GM23338 (cell line): ENCODE data around the gene SNX1. TPM values are rescaled to one million over a fixed set of nuclear protein-coding genes. Genes with fewer than 3 reads are reported as not detected.

Experiments used
- ATAC-seq: fragments of 200-7000 bp; cut with Tn5 transposase; 3 replicates; pipeline ENCODE4 v1.9.1; 2020
- DNase-seq: peaks from one replicate; pipeline ENCODE4 v3.0.0-alpha.2; 2015; ENCODE audit warnings: low spot score
- H2AFZ ChIP-seq: fragments of 200-600 bp; sonication (generic); 2 replicates; pipeline ENCODE4 v1.8.0; 2016; ENCODE audit warnings: antibody characterized with exemption, mild to moderate bottlenecking, moderate library complexity
- H3F3A ChIP-seq: fragments of 200-600 bp; sonication (generic); replicated peaks from 2 replicates; pipeline ENCODE4 v1.8.0; 2017; ENCODE audit warnings: antibody characterized with exemption, mixed run types, low read depth
- H3K27ac ChIP-seq: fragments of 200-600 bp; sonication (generic); 2 replicates; pipeline ENCODE4 v1.6.1; 2016; ENCODE audit warnings: low read depth
- H3K27me3 ChIP-seq: fragments of 200-600 bp; sonication (generic); 2 replicates; pipeline ENCODE4 v1.8.0; 2016; ENCODE audit warnings: mild to moderate bottlenecking, mixed run types, moderate library complexity; ENCODE audit not compliant: insufficient read depth
- H3K36me3 ChIP-seq: fragments of 200-600 bp; sonication (generic); 2 replicates; pipeline ENCODE4 v1.8.0; 2016; ENCODE audit warnings: mild to moderate bottlenecking; ENCODE audit not compliant: insufficient read depth
- H3K4me1 ChIP-seq: fragments of 200-600 bp; sonication (generic); 2 replicates; pipeline ENCODE4 v1.8.0; 2016; ENCODE audit warnings: mild to moderate bottlenecking, moderate library complexity; ENCODE audit not compliant: insufficient read depth
- H3K4me2 ChIP-seq: fragments of 200-600 bp; sonication (generic); 2 replicates; pipeline ENCODE4 v1.7.1; 2017; ENCODE audit warnings: mixed run types
- H3K4me3 ChIP-seq: fragments of 200-600 bp; sonication (generic); 2 replicates; pipeline ENCODE4 v1.6.1; 2016; ENCODE audit warnings: mixed run types
- H3K79me2 ChIP-seq: fragments of 200-600 bp; sonication (generic); replicated peaks from 2 replicates; pipeline ENCODE4 v1.8.0; 2017; ENCODE audit warnings: mild to moderate bottlenecking; ENCODE audit not compliant: insufficient read depth
- H3K9me2 ChIP-seq: fragments of 200-600 bp; sonication (generic); 2 replicates; pipeline ENCODE4 v1.8.0; 2017; ENCODE audit not compliant: insufficient read depth
- H4K20me1 ChIP-seq: fragments of 200-600 bp; sonication (generic); replicated peaks from 2 replicates; pipeline ENCODE4 v1.8.0; 2017; ENCODE audit warnings: mild to moderate bottlenecking; ENCODE audit not compliant: insufficient read depth
- H3K27ac Mint-ChIP-seq: 2 replicates; pipeline ENCODE4 v1.8.0; 2020; ENCODE audit warnings: inconsistent platforms, mild to moderate bottlenecking, moderate library complexity, mixed read lengths
- H3K27me3 Mint-ChIP-seq: 3 replicates; pipeline ENCODE4 v1.8.0; 2022; ENCODE audit warnings: low read depth, mild to moderate bottlenecking, moderate library complexity, mixed read lengths, inconsistent platforms; ENCODE audit not compliant: insufficient read depth, poor library complexity
- H3K36me3 Mint-ChIP-seq: 3 replicates; pipeline ENCODE4 v1.8.0; 2021; ENCODE audit warnings: low read depth, mild to moderate bottlenecking, inconsistent platforms, moderate library complexity, mixed read lengths
- H3K4me1 Mint-ChIP-seq: 3 replicates; pipeline ENCODE4 v1.8.0; 2020; ENCODE audit warnings: mild to moderate bottlenecking, inconsistent platforms, mixed read lengths
- H3K4me3 Mint-ChIP-seq: 3 replicates; pipeline ENCODE4 v1.8.0; 2021; ENCODE audit warnings: moderate library complexity, mild to moderate bottlenecking, inconsistent platforms, mixed read lengths
- H3K9me3 Mint-ChIP-seq: 3 replicates; pipeline ENCODE4 v1.8.0; 2020; ENCODE audit warnings: moderate library complexity, mild to moderate bottlenecking, inconsistent platforms, mixed read lengths
- CREB1 ChIP-seq: fragments of 250-450 bp; sonication (Bioruptor Pico); IDR thresholded peaks from 2 replicates; pipeline ENCODE4 v1.5.0; 2020; ENCODE audit warnings: low read depth, mild to moderate bottlenecking, moderate library complexity
- EZH2 ChIP-seq: fragments of 200-600 bp; sonication (generic); IDR thresholded peaks from one replicate; pipeline ENCODE4 v1.8.0; 2017; ENCODE audit warnings: antibody characterized with exemption, mild to moderate bottlenecking, low read depth; ENCODE audit not compliant: unreplicated experiment
- EZH2phosphoT487 ChIP-seq: fragments of 200-600 bp; sonication (generic); IDR thresholded peaks from one replicate; pipeline ENCODE4 v1.8.1; 2018; ENCODE audit warnings: antibody characterized with exemption; ENCODE audit not compliant: unreplicated experiment
- JUNB ChIP-seq: IDR thresholded peaks from one replicate; pipeline ENCODE4 v1.6.1; 2016; ENCODE audit warnings: antibody characterized with exemption; ENCODE audit not compliant: unreplicated experiment
- NANOG ChIP-seq: IDR thresholded peaks from 2 replicates; pipeline ENCODE4 v1.6.1; 2016; ENCODE audit warnings: antibody characterized with exemption, borderline replicate concordance
- POLR2AphosphoS5 ChIP-seq: IDR thresholded peaks from 2 replicates; pipeline ENCODE4 v1.6.1; 2016; ENCODE audit warnings: antibody characterized with exemption, low read depth
- STAT1 ChIP-seq: IDR thresholded peaks from one replicate; pipeline ENCODE4 v1.6.1; 2016; ENCODE audit warnings: antibody characterized with exemption; ENCODE audit not compliant: unreplicated experiment
- ZNF114 ChIP-seq: fragments of 250-450 bp; sonication (Bioruptor Pico); IDR thresholded peaks from 2 replicates; pipeline ENCODE4 v1.5.0; 2020; ENCODE audit warnings: mild to moderate bottlenecking, moderate library complexity
- ZNF331 ChIP-seq: fragments of 250-450 bp; sonication (Bioruptor Pico); IDR thresholded peaks from 2 replicates; pipeline ENCODE4 v1.5.0; 2020; ENCODE audit warnings: low read depth, mild to moderate bottlenecking, moderate library complexity
- polyA plus RNA-seq: library from polyadenylated mRNA; unstranded; fragments of >200 nt; fragmentation: Nextera tagmentation; extraction: Ambion mirVana; gene quantifications from 2 replicates; pipeline ENCODE4 v1.2.1, GENCODE V29; 2016
- total RNA-seq: library from RNA; depleted of rRNA; stranded (reverse); fragments of >200 nt; shearing (Covaris generic); gene quantifications from 2 replicates; pipeline ENCODE4 v1.2.3, GENCODE V29; 2014
- TF ChIP-seq, protein P1 (sequence below), 2 experiments: fragments of 200-600 bp in 1 of 2; sonication (generic) in 1 of 2; conservative IDR thresholded peaks; 2 replicates each; pipeline versions ENCODE4 v1.5.1 to v1.6.1; 2016 to 2017; ENCODE audit warnings: antibody characterized with exemption in 2 of 2, low read depth in 2 of 2, mild to moderate bottlenecking in 2 of 2, moderate library complexity in 1 of 2
- TF ChIP-seq, protein P2 (sequence below): IDR thresholded peaks from 2 replicates; pipeline ENCODE4 v1.6.1; 2016; ENCODE audit warnings: antibody characterized with exemption
- TF ChIP-seq, protein P3 (sequence below): IDR thresholded peaks from one replicate; pipeline ENCODE4 v1.6.1; 2018; ENCODE audit warnings: antibody characterized with exemption; ENCODE audit not compliant: unreplicated experiment
- TF ChIP-seq, protein P4 (sequence below): fragments of 250-450 bp; sonication (Bioruptor Pico); IDR thresholded peaks from 2 replicates; pipeline ENCODE4 v1.5.0; 2020; ENCODE audit warnings: mild to moderate bottlenecking, moderate library complexity

The SNX1 gene
- total and polyA plus RNA-seq, 2 experiments from 2014 or later, result 33.3 to 33.8 TPM

DNA sequence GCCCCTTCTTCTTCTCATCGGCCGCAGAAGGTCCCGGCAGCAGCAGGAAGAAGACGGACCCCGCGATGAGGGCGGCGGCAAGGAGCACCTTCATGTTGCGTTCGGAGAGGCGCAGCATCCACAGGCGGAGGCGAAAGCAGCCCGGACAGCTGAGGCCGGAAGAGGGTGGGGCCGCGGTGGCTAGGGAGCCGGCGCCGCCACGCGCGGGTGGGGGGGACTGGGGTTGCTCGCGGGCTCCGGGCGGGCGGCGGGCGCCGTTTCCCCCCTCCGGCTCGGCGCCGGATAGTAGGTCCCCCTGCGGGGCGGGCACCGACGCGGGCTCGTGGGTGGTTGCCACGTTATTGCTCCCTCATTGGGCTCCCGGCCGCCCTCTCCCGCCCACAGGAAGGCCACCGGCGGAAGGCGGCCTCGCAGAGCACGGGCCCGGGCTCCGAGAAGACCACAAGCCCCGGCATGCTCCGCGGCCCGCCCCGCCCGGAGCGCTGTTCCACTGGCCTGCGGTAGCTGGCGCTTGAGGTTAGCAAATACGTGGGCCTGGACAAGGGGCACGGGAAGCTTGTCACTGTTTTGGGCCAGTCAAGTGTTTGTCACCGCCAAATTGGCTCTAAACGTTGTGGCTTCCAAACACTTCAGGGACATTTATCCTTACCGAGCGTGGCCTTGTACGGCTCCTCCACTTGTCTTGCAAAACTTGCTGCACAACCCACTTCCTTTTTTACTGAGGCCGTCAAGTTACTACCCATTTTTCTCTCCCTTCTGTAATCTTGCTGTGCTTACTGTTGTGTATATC, 67.3 kb downstream of the SNX1 start, which contains the start of gene PPIB:
Gene PPIB, minus strand, starts transcription at position 154 of the 790 bp plus-strand sequence. Its CDS starts 36 bp downstream, at position 118.
- peak within 1 kb of the TSS; percentile 89 for H3K4me3 Mint-ChIP-seq
- ATAC-seq (peak; percentile 97), DNase-seq (peak; percentile 97)
- H3K4me2 ChIP-seq, result peak within 1 kb of the TSS; percentile 96
- no peaks in the 10 kb centered on the region for H3K9me3 Mint-ChIP-seq
- no peaks in the 10 kb centered on the region for H3K27me3 ChIP-seq
- H3K27ac Mint-ChIP-seq, result peak within 1 kb of the TSS; percentile 82
- peaks cover 8% of the 10 kb centered on the region for H4K20me1 ChIP-seq
- H3K4me1 ChIP-seq, result peaks cover 25% of the 10 kb centered on the region
- H3F3A ChIP-seq, result peaks cover 18% of the 10 kb centered on the region; the same call in 1 of the 2 replicates
- H3K27me3 Mint-ChIP-seq, result peaks cover 4% of the 10 kb centered on the region
- peaks cover 21% of the 10 kb centered on the region for H3K79me2 ChIP-seq
- H2AFZ ChIP-seq, result peak within 1 kb of the TSS; percentile 94
- H3K4me3 ChIP-seq, result peak within 1 kb of the TSS; percentile 68
- peak within 1 kb of the TSS; percentile 81 for H3K27ac ChIP-seq
- TF ChIP-seq, protein P1, sequence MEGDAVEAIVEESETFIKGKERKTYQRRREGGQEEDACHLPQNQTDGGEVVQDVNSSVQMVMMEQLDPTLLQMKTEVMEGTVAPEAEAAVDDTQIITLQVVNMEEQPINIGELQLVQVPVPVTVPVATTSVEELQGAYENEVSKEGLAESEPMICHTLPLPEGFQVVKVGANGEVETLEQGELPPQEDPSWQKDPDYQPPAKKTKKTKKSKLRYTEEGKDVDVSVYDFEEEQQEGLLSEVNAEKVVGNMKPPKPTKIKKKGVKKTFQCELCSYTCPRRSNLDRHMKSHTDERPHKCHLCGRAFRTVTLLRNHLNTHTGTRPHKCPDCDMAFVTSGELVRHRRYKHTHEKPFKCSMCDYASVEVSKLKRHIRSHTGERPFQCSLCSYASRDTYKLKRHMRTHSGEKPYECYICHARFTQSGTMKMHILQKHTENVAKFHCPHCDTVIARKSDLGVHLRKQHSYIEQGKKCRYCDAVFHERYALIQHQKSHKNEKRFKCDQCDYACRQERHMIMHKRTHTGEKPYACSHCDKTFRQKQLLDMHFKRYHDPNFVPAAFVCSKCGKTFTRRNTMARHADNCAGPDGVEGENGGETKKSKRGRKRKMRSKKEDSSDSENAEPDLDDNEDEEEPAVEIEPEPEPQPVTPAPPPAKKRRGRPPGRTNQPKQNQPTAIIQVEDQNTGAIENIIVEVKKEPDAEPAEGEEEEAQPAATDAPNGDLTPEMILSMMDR (conservative IDR thresholded peaks at IDR 0.05; ENCODE audit: low read depth in 2 of 2), result peak; percentile 35 to 77; a peak in 3 of 4 replicates
- TF ChIP-seq NANOG (no peak), CREB1 (CRISPR knock-in tag) (peak; percentile 82), JUNB (no peak), POLR2AphosphoS5 (peak; percentile 80), EZH2phosphoT487 (no peak), ZNF114 (CRISPR knock-in tag) (no peak), ZNF331 (CRISPR knock-in tag) (no peak), STAT1 (no peak), EZH2 (no peak)
- TF ChIP-seq, protein P2, sequence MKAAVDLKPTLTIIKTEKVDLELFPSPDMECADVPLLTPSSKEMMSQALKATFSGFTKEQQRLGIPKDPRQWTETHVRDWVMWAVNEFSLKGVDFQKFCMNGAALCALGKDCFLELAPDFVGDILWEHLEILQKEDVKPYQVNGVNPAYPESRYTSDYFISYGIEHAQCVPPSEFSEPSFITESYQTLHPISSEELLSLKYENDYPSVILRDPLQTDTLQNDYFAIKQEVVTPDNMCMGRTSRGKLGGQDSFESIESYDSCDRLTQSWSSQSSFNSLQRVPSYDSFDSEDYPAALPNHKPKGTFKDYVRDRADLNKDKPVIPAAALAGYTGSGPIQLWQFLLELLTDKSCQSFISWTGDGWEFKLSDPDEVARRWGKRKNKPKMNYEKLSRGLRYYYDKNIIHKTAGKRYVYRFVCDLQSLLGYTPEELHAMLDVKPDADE, result peak; percentile 76
- TF ChIP-seq, protein P3, sequence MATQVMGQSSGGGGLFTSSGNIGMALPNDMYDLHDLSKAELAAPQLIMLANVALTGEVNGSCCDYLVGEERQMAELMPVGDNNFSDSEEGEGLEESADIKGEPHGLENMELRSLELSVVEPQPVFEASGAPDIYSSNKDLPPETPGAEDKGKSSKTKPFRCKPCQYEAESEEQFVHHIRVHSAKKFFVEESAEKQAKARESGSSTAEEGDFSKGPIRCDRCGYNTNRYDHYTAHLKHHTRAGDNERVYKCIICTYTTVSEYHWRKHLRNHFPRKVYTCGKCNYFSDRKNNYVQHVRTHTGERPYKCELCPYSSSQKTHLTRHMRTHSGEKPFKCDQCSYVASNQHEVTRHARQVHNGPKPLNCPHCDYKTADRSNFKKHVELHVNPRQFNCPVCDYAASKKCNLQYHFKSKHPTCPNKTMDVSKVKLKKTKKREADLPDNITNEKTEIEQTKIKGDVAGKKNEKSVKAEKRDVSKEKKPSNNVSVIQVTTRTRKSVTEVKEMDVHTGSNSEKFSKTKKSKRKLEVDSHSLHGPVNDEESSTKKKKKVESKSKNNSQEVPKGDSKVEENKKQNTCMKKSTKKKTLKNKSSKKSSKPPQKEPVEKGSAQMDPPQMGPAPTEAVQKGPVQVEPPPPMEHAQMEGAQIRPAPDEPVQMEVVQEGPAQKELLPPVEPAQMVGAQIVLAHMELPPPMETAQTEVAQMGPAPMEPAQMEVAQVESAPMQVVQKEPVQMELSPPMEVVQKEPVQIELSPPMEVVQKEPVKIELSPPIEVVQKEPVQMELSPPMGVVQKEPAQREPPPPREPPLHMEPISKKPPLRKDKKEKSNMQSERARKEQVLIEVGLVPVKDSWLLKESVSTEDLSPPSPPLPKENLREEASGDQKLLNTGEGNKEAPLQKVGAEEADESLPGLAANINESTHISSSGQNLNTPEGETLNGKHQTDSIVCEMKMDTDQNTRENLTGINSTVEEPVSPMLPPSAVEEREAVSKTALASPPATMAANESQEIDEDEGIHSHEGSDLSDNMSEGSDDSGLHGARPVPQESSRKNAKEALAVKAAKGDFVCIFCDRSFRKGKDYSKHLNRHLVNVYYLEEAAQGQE, result no peak
- TF ChIP-seq, protein P4, sequence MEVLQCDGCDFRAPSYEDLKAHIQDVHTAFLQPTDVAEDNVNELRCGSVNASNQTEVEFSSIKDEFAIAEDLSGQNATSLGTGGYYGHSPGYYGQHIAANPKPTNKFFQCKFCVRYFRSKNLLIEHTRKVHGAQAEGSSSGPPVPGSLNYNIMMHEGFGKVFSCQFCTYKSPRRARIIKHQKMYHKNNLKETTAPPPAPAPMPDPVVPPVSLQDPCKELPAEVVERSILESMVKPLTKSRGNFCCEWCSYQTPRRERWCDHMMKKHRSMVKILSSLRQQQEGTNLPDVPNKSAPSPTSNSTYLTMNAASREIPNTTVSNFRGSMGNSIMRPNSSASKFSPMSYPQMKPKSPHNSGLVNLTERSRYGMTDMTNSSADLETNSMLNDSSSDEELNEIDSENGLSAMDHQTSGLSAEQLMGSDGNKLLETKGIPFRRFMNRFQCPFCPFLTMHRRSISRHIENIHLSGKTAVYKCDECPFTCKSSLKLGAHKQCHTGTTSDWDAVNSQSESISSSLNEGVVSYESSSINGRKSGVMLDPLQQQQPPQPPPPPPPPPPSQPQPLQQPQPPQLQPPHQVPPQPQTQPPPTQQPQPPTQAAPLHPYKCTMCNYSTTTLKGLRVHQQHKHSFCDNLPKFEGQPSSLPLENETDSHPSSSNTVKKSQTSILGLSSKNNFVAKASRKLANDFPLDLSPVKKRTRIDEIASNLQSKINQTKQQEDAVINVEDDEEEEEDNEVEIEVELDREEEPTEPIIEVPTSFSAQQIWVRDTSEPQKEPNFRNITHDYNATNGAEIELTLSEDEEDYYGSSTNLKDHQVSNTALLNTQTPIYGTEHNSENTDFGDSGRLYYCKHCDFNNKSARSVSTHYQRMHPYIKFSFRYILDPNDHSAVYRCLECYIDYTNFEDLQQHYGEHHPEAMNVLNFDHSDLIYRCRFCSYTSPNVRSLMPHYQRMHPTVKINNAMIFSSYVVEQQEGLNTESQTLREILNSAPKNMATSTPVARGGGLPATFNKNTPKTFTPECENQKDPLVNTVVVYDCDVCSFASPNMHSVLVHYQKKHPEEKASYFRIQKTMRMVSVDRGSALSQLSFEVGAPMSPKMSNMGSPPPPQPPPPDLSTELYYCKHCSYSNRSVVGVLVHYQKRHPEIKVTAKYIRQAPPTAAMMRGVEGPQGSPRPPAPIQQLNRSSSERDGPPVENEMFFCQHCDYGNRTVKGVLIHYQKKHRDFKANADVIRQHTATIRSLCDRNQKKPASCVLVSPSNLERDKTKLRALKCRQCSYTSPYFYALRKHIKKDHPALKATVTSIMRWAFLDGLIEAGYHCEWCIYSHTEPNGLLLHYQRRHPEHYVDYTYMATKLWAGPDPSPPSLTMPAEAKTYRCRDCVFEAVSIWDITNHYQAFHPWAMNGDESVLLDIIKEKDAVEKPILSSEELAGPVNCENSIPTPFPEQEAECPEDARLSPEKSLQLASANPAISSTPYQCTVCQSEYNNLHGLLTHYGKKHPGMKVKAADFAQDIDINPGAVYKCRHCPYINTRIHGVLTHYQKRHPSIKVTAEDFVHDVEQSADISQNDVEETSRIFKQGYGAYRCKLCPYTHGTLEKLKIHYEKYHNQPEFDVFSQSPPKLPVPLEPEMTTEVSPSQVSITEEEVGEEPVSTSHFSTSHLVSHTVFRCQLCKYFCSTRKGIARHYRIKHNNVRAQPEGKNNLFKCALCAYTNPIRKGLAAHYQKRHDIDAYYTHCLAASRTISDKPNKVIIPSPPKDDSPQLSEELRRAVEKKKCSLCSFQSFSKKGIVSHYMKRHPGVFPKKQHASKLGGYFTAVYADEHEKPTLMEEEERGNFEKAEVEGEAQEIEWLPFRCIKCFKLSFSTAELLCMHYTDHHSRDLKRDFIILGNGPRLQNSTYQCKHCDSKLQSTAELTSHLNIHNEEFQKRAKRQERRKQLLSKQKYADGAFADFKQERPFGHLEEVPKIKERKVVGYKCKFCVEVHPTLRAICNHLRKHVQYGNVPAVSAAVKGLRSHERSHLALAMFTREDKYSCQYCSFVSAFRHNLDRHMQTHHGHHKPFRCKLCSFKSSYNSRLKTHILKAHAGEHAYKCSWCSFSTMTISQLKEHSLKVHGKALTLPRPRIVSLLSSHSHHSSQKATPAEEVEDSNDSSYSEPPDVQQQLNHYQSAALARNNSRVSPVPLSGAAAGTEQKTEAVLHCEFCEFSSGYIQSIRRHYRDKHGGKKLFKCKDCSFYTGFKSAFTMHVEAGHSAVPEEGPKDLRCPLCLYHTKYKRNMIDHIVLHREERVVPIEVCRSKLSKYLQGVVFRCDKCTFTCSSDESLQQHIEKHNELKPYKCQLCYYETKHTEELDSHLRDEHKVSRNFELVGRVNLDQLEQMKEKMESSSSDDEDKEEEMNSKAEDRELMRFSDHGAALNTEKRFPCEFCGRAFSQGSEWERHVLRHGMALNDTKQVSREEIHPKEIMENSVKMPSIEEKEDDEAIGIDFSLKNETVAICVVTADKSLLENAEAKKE, result no peak
- peaks cover 23% of the 10 kb centered on the region for H3K36me3 ChIP-seq
- peaks cover 32% of the 10 kb centered on the region for H3K36me3 Mint-ChIP-seq
- peaks cover 24% of the 10 kb centered on the region for H3K4me1 Mint-ChIP-seq
- H3K9me2 ChIP-seq, result no peaks in the 10 kb centered on the region
